Ishikawa (cell line): ENCODE measurements around the gene ADAR.

Experiments used
- CEBPB ChIP-seq: IDR thresholded peaks from 2 replicates; pipeline ENCODE4 v1.6.1; 2012
- FOXM1 ChIP-seq: IDR thresholded peaks from 2 replicates; pipeline ENCODE4 v1.6.1; 2012; ENCODE audit warnings: low read depth, borderline replicate concordance
- NFIC ChIP-seq: IDR thresholded peaks from 2 replicates; pipeline ENCODE4 v1.6.1; 2012
- RAD21 ChIP-seq: IDR thresholded peaks from 2 replicates; pipeline ENCODE4 v1.6.1; 2012; ENCODE audit warnings: low read depth
- TAF1 ChIP-seq: IDR thresholded peaks from 2 replicates; pipeline ENCODE4 v1.6.1; 2012; ENCODE audit warnings: low read depth, mild to moderate bottlenecking
- TCF12 ChIP-seq: IDR thresholded peaks from 2 replicates; pipeline ENCODE4 v1.6.1; 2012; ENCODE audit warnings: low read depth
- YY1 ChIP-seq: IDR thresholded peaks from 2 replicates; pipeline ENCODE4 v1.6.1; 2012; ENCODE audit warnings: low read depth
- ZBTB7A ChIP-seq: IDR thresholded peaks from 2 replicates; pipeline ENCODE4 v1.6.1; 2012; ENCODE audit warnings: low read depth
- TF ChIP-seq, protein P1 (sequence below): IDR thresholded peaks from 2 replicates; pipeline ENCODE4 v1.6.1; 2012
- TF ChIP-seq, protein P2 (sequence below): IDR thresholded peaks from 2 replicates; pipeline ENCODE4 v1.6.1; 2012; ENCODE audit warnings: low read depth, mild to moderate bottlenecking
- TF ChIP-seq, protein P3 (sequence below): IDR thresholded peaks from 2 replicates; pipeline ENCODE4 v1.6.1; 2012

ADAR gene

DNA sequence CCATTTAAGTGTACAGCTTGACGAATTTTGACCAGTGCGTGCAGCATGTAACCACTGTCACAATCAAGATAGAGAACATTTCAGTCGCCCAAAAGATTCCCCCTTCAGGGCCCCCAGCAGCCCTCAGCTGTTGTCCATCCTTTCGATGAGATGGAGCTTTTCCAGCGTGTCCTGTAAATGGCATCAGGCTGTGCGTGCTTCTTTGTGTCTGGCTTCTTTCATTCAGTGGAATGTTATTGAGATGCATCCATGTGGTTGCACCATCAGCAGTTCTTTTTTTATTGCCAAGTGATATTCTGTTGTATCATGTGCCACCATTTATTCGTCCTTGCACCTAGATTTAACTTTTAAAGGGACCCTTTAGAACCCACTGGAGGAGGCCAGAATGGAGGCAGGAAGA, 71.4 kb downstream of the ADAR start:
- no peak for TF ChIP-seq NFIC
- no peak for TF ChIP-seq CEBPB
- no peak for TF ChIP-seq ZBTB7A
- no peak for TF ChIP-seq YY1
- TF ChIP-seq, protein P1, sequence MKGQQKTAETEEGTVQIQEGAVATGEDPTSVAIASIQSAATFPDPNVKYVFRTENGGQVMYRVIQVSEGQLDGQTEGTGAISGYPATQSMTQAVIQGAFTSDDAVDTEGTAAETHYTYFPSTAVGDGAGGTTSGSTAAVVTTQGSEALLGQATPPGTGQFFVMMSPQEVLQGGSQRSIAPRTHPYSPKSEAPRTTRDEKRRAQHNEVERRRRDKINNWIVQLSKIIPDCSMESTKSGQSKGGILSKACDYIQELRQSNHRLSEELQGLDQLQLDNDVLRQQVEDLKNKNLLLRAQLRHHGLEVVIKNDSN, result no peak
- no peak for TF ChIP-seq TAF1
- no peak for TF ChIP-seq TCF12
- no peak for TF ChIP-seq FOXM1
- TF ChIP-seq, protein P2, sequence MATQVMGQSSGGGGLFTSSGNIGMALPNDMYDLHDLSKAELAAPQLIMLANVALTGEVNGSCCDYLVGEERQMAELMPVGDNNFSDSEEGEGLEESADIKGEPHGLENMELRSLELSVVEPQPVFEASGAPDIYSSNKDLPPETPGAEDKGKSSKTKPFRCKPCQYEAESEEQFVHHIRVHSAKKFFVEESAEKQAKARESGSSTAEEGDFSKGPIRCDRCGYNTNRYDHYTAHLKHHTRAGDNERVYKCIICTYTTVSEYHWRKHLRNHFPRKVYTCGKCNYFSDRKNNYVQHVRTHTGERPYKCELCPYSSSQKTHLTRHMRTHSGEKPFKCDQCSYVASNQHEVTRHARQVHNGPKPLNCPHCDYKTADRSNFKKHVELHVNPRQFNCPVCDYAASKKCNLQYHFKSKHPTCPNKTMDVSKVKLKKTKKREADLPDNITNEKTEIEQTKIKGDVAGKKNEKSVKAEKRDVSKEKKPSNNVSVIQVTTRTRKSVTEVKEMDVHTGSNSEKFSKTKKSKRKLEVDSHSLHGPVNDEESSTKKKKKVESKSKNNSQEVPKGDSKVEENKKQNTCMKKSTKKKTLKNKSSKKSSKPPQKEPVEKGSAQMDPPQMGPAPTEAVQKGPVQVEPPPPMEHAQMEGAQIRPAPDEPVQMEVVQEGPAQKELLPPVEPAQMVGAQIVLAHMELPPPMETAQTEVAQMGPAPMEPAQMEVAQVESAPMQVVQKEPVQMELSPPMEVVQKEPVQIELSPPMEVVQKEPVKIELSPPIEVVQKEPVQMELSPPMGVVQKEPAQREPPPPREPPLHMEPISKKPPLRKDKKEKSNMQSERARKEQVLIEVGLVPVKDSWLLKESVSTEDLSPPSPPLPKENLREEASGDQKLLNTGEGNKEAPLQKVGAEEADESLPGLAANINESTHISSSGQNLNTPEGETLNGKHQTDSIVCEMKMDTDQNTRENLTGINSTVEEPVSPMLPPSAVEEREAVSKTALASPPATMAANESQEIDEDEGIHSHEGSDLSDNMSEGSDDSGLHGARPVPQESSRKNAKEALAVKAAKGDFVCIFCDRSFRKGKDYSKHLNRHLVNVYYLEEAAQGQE, result no peak
- TF ChIP-seq, protein P3, sequence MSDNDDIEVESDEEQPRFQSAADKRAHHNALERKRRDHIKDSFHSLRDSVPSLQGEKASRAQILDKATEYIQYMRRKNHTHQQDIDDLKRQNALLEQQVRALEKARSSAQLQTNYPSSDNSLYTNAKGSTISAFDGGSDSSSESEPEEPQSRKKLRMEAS, result no peak

DNA sequence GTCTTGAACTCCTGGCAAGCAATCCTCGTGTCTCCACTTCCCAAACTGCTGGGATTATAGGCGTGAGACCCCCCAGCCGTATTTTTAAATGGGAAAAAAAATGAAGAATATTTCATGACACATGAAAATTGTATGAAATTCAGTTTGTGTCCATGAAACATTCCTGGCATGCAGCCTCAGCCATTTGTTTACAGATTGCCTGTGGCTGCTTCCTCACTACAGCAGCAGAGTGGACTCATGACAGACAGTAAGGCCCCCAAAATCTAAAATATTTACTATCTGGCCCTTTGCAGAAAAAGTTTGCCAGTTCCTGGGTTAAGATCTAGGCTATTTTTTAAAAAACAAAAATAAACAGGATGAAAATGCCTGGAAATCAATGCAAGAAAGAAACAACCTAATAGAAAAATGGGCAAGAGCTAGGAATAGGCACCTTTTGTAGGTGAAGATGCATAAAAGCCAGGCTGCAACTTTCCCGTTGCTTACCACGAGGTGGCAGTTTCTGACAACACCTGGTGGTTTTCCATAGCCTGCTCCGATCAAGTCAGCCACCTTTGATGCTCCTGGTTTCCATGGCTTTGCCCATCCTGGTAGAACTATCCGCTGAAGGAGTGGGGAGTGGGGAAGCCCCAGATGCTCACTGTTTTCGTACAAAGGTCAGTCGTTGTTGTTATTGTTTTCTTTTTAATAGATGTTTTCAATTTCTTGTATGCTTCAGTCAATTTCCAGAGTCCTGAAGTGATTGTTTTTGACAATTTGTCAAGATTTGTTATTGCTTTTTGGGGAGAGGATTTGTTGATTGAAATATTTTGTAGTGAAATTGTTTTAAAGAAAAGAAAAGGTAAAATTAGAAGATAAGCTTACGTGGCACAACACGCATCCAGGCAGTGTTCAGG, 73.8 kb downstream of the ADAR start:
- TF ChIP-seq RAD21, result peak; percentile 72
- no peak for TF ChIP-seq FOXM1
